GM13976 (cell line): Measurements from ENCODE around the gene HNRNPK.

Experiments used
- DNase-seq: peaks from one replicate; pipeline ENCODE4 v3.0.0; 2012; ENCODE audit warnings: low spot score
- CTCF ChIP-seq: IDR thresholded peaks from 2 replicates; pipeline ENCODE4 v1.5.1; 2012; ENCODE audit warnings: borderline replicate concordance, mild to moderate bottlenecking; ENCODE audit not compliant: insufficient read depth; ENCODE audit errors: extremely low read depth, missing control alignments, control extremely low read depth
- in situ Hi-C: fragments of 300-500 bp; cut with MboI; formaldehyde crosslinking; loops from one replicate; pipeline ENCODE4 v1.12.0; 2022; ENCODE audit warnings: low sequenced_read_pairs, mixed read lengths, inconsistent platforms; ENCODE audit not compliant: unreplicated experiment

HNRNPK gene

DNA sequence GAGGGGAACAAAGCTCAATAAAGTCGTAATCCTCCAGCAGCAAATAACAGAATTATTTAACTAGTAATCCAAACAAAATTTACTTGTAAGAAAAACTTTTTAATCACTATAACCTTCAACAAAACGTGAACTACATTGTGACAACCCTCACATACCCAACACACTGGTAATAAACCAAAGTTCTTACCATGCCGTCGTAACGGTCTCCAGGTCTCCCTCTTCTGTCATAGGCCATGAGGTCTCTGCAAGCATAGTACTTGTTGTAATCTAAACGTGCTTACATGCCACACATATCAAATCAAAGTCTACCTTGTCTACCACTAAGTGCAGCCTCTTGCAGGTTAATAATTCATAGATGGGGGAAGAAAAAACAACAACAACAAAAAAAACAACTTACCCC is 8.5 kb downstream of the HNRNPK start:
- DNase-seq, result no peak
- in situ Hi-C loops, result no loop called here
- TF ChIP-seq CTCF, result no peak

- no peak for TF ChIP-seq CTCF
- no peak for DNase-seq
- in situ Hi-C loops, result no loop called here
Observed at GRCh38 chr9:83969602-83970001, 10.4 kb downstream of the HNRNPK start.

- no peak for TF ChIP-seq CTCF
- in situ Hi-C loops, result no loop called here
- no peak for DNase-seq
Observed at GRCh38 chr9:83967073-83967472, 12.9 kb downstream of the HNRNPK start.

GRCh38 chr9:83966209-83966582 is 13.8 kb downstream of the HNRNPK start:
- in situ Hi-C loops, result no loop called here
- no peak for DNase-seq
- TF ChIP-seq CTCF, result no peak

DNA sequence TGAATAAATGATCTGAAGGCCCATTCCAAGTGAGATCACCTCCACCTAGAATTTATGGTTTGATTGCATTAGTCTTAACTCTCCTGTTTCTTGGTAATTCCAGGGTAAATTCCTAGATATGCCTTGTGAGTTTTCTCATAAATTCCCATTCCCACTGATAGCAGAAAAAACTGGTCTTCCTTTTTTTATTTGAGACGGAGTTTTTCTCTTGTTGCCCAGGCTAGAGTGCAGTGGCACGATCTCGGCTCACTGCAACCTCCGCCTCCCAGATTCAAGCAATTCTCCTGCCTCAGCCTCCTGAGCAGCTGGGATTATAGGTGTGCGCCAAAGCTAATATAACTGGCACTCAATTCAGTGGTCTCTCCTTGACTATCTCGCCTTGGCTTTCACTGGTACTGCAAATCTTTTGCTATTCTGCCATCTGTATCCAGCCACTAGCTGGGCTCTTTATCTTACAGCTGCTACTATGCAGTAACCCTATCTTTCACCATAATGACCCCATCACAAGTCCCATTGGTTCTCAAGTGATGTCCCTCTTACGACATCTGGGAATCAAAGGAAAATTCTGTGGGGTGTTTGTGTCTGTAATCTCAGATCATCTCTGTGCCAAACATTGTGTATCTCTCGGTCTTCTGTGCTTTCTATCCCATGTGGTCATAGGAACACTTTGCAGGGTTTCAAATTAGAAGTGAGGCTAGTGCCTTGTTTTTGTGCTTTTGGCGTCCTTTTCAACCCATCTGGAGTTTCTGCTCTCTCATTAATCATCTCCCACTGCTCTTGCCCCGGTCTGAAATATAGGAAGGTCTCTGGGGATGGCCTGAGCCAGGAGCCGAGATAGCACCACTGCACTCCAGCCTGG is 14.4 kb downstream of the HNRNPK start:
- in situ Hi-C loops, result no loop called here
- TF ChIP-seq CTCF, result no peak
- no peak for DNase-seq

GRCh38 chr9:83964973-83965349 is 15.1 kb downstream of the HNRNPK start:
- TF ChIP-seq CTCF, result no peak
- in situ Hi-C loops, result no loop called here
- DNase-seq, result no peak
